GM10266 (cell line): ENCODE measurements around the gene SYF2.

Experiments
- DNase-seq: peaks from one replicate; pipeline ENCODE4 v3.0.0; 2012; ENCODE audit errors: extremely low spot score
- TF ChIP-seq, protein P1 (sequence below): IDR thresholded peaks from 2 replicates; pipeline ENCODE4 v1.5.1; 2012; ENCODE audit warnings: mild to moderate bottlenecking, low read depth; ENCODE audit not compliant: control insufficient read depth, insufficient read depth; ENCODE audit errors: missing control alignments

Gene SYF2

DNA sequence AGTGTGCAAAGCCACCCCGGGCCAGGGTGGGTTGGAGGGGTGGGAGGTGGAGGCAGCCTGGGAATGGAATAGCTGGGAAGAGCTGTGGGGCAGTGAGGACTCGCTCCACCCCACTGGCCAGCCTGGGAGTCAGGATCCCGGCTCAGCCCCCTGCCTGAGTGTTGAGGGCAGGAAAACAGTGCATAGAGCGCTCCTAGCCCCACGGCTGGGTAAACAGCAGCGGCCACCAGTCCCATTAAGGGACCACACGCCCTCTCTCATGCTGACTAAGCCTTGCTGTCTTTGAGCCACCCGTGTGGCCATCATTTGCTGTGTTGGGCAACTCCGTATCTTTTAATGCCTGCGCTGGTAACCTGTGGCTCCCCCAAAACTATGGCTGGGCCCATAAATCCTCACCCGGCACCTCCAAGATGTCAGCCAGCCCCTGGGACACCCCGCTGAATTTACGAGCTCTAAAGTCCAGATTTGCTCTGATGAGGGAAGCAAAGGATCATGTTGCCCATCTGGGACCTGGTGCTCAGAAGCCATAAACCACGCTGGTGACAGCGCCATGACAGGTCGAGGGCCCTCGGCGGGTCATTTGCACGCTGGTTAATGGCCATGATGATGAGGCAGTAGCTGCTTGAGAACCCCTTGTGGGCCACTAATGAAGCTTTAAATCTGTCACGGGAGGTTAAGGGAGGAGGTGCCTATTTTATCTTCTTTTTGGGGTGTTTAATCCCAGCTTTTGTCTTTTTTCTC is 34.9 kb downstream of the SYF2 start:
- DNase-seq: no peak

DNA sequence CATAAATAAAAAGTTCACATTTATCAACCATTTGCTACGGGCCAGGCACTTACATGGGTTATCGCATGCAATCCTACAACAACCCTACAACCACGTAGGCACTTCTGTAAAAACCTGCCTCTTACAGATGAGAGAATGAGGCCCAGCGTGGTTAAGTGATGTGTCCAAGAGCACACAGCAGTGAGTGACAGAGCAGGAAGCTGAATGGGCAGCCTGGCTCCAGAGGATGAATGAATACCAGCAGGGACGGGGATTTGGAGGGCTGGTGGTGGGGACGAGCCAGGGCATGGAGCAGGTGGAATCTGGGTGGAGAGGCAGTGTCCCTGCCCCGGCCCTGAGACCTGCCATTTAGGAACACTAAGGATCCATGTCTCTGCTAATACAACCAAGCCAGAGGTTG is 35.5 kb downstream of the SYF2 start:
- DNase-seq: no peak
- TF ChIP-seq, protein P1, sequence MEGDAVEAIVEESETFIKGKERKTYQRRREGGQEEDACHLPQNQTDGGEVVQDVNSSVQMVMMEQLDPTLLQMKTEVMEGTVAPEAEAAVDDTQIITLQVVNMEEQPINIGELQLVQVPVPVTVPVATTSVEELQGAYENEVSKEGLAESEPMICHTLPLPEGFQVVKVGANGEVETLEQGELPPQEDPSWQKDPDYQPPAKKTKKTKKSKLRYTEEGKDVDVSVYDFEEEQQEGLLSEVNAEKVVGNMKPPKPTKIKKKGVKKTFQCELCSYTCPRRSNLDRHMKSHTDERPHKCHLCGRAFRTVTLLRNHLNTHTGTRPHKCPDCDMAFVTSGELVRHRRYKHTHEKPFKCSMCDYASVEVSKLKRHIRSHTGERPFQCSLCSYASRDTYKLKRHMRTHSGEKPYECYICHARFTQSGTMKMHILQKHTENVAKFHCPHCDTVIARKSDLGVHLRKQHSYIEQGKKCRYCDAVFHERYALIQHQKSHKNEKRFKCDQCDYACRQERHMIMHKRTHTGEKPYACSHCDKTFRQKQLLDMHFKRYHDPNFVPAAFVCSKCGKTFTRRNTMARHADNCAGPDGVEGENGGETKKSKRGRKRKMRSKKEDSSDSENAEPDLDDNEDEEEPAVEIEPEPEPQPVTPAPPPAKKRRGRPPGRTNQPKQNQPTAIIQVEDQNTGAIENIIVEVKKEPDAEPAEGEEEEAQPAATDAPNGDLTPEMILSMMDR: no peak

More for the DNA sequence above, 34.9 kb downstream of the SYF2 start:
- TF ChIP-seq, protein P1: no peak

DNA sequence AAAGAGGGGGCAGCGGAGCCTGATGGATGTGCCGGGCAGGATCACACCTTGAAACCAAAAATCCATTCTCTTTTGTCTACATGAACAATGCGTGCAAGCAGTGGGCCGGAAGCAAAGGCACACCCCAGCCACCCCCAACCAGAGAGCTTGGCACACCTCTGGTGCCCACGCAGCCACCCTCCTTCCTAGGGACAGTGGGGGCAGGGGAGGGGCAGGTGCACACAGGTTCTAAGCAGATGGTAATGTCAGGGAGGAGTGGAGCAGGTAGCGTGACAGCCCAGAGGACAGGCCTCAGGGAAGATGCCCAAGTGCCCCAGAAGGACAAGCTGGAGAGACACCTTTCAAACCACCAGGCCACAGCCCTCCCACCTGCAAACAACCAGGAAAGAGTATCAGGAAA is 36.5 kb downstream of the SYF2 start:
- DNase-seq: no peak
- TF ChIP-seq, protein P1: no peak

DNA sequence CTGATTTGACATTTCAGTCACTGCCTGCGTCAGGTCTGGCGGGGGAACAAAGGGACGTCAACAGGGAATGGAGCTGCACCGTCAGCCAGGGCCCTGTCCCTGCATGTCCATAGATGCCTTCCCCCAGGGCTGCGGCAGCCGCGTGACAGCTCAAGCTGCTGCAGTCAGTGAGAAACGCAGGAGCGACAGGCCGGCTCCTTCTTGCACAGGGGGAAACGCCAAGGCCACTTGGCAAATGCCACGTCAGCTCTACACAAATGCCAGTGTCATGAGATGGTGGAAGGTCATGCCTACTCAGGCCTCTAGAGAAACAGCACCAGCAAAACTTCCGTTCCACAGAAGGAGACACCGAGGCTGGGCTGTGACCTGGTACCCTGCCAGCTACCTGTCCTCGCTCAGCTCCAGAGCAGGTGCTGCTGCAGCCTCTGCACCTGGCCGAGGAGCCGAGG is 37.7 kb downstream of the SYF2 start:
- TF ChIP-seq, protein P1: no peak
- DNase-seq: no peak

DNA sequence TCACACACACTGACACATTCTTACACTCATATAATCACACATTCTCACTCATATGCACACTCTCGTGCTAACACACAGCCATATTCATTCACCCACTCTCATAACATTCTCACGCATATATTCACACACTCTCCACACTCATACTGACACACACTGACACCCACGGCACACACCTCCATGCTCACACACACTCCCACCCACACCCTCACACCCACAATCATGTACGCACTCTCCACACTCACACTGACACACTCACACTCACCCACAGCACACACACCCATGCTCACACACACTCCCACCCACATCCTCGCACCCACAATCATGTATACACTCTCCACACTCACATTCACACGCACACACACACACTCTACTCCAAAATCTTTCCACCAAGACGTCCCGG is 38.2 kb downstream of the SYF2 start:
- no peak for DNase-seq
- TF ChIP-seq, protein P1: no peak

DNA sequence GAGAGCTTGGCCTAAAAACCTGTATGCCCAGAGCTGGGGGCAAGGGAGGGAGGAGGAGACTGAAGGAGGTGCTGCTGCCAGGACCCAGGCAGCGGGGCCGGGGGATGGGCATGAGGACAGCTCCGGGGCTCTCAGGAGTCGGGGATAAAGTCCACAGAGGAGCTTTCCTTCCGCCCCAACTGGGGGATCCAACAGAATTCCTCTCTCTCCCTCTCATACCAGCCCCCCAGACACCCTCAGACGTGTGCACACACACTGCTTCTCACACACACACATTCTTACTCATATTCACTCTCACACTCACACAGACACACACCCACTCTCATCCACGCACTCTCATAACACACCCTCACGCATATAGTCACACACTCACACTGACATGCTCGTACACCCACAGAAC is 39.1 kb downstream of the SYF2 start:
- TF ChIP-seq, protein P1: no peak
- DNase-seq: no peak

DNA sequence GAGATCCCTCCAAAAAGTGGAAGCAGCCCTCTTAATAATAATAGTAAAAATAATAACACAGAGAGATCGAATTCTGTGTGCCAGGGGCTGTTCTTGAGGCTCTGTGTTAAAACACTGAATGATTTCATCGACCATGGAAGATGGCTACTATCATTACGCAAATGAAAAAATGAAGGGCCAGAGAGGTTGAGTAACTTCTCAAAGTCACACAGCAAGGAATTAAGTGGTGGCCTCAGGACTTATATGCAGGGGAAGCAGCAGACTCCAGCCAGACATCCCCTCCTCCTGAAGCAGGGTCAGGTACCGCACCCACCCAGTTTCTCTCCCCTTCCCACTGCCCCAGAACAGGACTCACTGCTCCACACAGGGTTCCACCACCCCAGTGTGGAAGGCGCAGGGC is 40.1 kb downstream of the SYF2 start:
- no peak for DNase-seq
- TF ChIP-seq, protein P1: no peak
